Measurements from ENCODE around the gene CAST. TPM values are rescaled to one million over a fixed set of nuclear protein-coding genes. Genes with fewer than 3 reads are reported as not detected.
A peak's percentile ranks its signal among the peaks of the same experiment; 100 is the strongest.

The CAST gene
- total RNA-seq, 1 experiment from 2014 or later, result 418 TPM

DNA sequence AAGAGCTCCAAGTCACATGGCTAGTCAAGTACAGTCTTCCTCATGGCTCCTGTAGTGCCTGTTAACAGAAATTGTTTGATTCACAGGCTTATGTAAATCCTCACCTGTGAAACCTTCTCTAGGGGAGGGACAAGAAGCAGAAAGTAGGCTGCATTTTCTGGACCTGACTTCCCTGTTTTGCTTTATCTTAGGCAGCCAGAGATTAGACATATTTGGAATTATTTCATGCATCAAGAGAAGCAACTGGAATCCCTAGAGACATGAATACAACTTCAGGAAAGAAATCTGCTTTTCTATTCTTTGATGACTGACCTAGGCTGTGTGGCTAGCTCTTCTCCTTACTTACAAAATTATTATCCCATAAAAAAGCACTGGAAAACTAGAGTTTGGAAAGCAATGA lies 52.3 kb downstream of the CAST start:
- no TSS peak for BruUV-seq (replicated peaks)
- Histone ChIP-seq H3K27me3 (replicated peaks; ENCODE audit: control insufficient read depth, insufficient read depth, low read length) (no peaks in the 10 kb centered on the region), H3K9me3 (no peaks in the 10 kb centered on the region), H3K4me1 (peaks cover 37% of the 10 kb centered on the region), H3K4me3 (ENCODE audit: low read depth, low read length) (no peak overlapping the region), H3K36me3 (ENCODE audit: control insufficient read depth, insufficient read depth, low read length) (peaks cover 3% of the 10 kb centered on the region; the same call in 1 of the 2 replicates)
- Mint-ChIP-seq H3K36me3 (ENCODE audit: insufficient read depth, unreplicated experiment) (peaks cover 52% of the 10 kb centered on the region), H3K27ac (ENCODE audit: unreplicated experiment) (peak overlapping the region; percentile 92), H3K4me3 (ENCODE audit: unreplicated experiment) (peak overlapping the region; percentile 34), H3K9me3 (ENCODE audit: unreplicated experiment) (no peaks in the 10 kb centered on the region), H3K27me3 (ENCODE audit: insufficient read depth, unreplicated experiment) (no peaks in the 10 kb centered on the region), H3K4me1 (ENCODE audit: low read depth, unreplicated experiment) (peaks cover 53% of the 10 kb centered on the region)
- CTCF ChIA-PET, result interaction anchor here (0.5 to 1.5 kb wide), 8 partner anchors 10 to 1091 kb away, joined by 3 to 12 read pairs (median 4); no protein-coding TSS in a partner anchor
- POLR2A ChIA-PET, result interaction anchor here (0.8 to 1.0 kb wide), 2 partner anchors 52 to 73 kb away, joined by 4 to 6 read pairs; no protein-coding TSS in a partner anchor
- TF ChIP-seq, protein P1, sequence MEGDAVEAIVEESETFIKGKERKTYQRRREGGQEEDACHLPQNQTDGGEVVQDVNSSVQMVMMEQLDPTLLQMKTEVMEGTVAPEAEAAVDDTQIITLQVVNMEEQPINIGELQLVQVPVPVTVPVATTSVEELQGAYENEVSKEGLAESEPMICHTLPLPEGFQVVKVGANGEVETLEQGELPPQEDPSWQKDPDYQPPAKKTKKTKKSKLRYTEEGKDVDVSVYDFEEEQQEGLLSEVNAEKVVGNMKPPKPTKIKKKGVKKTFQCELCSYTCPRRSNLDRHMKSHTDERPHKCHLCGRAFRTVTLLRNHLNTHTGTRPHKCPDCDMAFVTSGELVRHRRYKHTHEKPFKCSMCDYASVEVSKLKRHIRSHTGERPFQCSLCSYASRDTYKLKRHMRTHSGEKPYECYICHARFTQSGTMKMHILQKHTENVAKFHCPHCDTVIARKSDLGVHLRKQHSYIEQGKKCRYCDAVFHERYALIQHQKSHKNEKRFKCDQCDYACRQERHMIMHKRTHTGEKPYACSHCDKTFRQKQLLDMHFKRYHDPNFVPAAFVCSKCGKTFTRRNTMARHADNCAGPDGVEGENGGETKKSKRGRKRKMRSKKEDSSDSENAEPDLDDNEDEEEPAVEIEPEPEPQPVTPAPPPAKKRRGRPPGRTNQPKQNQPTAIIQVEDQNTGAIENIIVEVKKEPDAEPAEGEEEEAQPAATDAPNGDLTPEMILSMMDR (IDR thresholded peaks at IDR 0.05; ENCODE audit: insufficient read depth in 1 of 2, low read depth in 1 of 2, low read length in 1 of 2, severe bottlenecking in 1 of 2, unreplicated experiment in 1 of 2), result no peak
- intact Hi-C loops (cut with micrococcal nuclease; ENCODE audit: unreplicated experiment), result loop anchor here (2.0 kb wide), 1 partner anchor 20 kb away; no protein-coding TSS in a partner anchor
- peak in 1 of 2 experiments; percentile 35 for DNase-seq

DNA sequence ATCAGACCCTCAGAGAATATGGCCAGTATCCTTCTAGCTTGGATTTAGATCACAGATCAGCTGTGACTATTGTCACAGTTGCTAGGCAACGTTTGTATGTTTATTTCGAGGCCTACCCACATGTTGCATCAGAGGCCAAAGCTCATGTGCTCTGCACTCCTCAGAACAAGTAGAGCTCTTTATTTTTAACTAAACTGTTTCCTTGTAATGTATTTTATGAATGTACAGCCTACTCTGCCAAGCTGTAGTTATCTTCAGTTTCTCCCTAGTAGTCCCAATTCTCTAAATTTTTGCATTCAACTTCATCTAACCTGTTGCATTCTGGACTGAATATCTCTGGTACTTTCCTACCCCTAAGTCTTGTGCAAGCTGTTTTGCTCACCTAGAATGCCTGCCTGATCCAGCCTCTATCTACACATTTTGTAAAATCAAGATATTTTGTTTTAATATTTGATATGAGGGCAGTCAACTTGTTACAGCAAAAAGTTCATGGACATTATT lies 52.8 kb downstream of the CAST start:
- no TSS peak for BruUV-seq (replicated peaks)
- H3K36me3 ChIP-seq (ENCODE audit: control insufficient read depth, insufficient read depth, low read length), result peaks cover 3% of the 10 kb centered on the region; the same call in 1 of the 2 replicates
- no peak overlapping the region for H3K4me3 ChIP-seq (ENCODE audit: low read depth, low read length)
- H3K27me3 Mint-ChIP-seq (ENCODE audit: insufficient read depth, unreplicated experiment), result no peaks in the 10 kb centered on the region
- peak overlapping the region; percentile 34 for H3K4me3 Mint-ChIP-seq (ENCODE audit: unreplicated experiment)
- H3K4me1 Mint-ChIP-seq (ENCODE audit: low read depth, unreplicated experiment), result peaks cover 53% of the 10 kb centered on the region
- DNase-seq, result peak; percentile 72 to 83
- ChIA-PET POLR2A (interaction anchor here (0.8 to 1.0 kb wide), 2 partner anchors 52 to 73 kb away, joined by 4 to 6 read pairs; no protein-coding TSS in a partner anchor), CTCF (interaction anchor here (0.5 to 1.5 kb wide), 8 partner anchors 10 to 1090 kb away, joined by 3 to 12 read pairs (median 4); no protein-coding TSS in a partner anchor)
- intact Hi-C loops (cut with micrococcal nuclease; ENCODE audit: unreplicated experiment), result loop anchor here (1.0 to 2.0 kb wide), 2 partner anchors 20 to 73 kb away; no protein-coding TSS in a partner anchor
- H3K27me3 ChIP-seq (replicated peaks; ENCODE audit: control insufficient read depth, insufficient read depth, low read length), result no peaks in the 10 kb centered on the region
- H3K9me3 ChIP-seq, result no peaks in the 10 kb centered on the region
- peaks cover 52% of the 10 kb centered on the region for H3K36me3 Mint-ChIP-seq (ENCODE audit: insufficient read depth, unreplicated experiment)
- H3K9me3 Mint-ChIP-seq (ENCODE audit: unreplicated experiment), result no peaks in the 10 kb centered on the region
- TF ChIP-seq, protein P1 (IDR thresholded peaks at IDR 0.05; ENCODE audit: insufficient read depth in 1 of 2, low read depth in 1 of 2, low read length in 1 of 2, severe bottlenecking in 1 of 2, unreplicated experiment in 1 of 2), result no peak
- peaks cover 36% of the 10 kb centered on the region for H3K4me1 ChIP-seq
- peak overlapping the region; percentile 92 for H3K27ac Mint-ChIP-seq (ENCODE audit: unreplicated experiment)

DNA sequence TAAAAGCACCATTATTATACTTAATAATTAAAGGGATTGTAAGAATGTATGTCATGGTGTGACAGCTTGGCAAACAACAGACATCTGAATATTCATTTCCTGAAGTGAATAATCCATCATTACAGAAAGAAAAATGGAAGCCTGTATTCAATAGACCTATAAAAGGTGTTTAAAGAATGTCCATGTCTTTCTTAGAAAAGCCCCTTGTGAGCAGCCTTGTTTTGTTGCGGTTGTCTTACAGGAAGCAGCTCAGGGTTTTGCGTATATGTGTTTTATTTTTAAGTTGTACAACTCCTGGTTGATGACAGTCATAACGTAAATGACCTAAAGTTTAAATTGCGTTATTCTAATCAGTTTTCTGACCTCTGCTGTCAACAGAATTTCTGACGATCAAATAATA lies 53.8 kb downstream of the CAST start:
- ChIA-PET POLR2A (no interaction called here), CTCF (no interaction called here)
- peaks cover 35% of the 10 kb centered on the region for H3K4me1 ChIP-seq
- H3K36me3 ChIP-seq (ENCODE audit: control insufficient read depth, insufficient read depth, low read length), result peaks cover 3% of the 10 kb centered on the region; the same call in 1 of the 2 replicates
- Mint-ChIP-seq H3K4me3 (ENCODE audit: unreplicated experiment) (no peak overlapping the region), H3K27ac (ENCODE audit: unreplicated experiment) (peak overlapping the region; percentile 92), H3K9me3 (ENCODE audit: unreplicated experiment) (no peaks in the 10 kb centered on the region), H3K4me1 (ENCODE audit: low read depth, unreplicated experiment) (peaks cover 51% of the 10 kb centered on the region), H3K27me3 (ENCODE audit: insufficient read depth, unreplicated experiment) (no peaks in the 10 kb centered on the region), H3K36me3 (ENCODE audit: insufficient read depth, unreplicated experiment) (peaks cover 56% of the 10 kb centered on the region)
- H3K27me3 ChIP-seq (replicated peaks; ENCODE audit: control insufficient read depth, insufficient read depth, low read length), result no peaks in the 10 kb centered on the region
- no peaks in the 10 kb centered on the region for H3K9me3 ChIP-seq
- no peak for DNase-seq
- intact Hi-C loops (cut with micrococcal nuclease; ENCODE audit: unreplicated experiment), result no loop called here
- H3K4me3 ChIP-seq (ENCODE audit: low read depth, low read length), result no peak overlapping the region
- TF ChIP-seq, protein P1 (IDR thresholded peaks at IDR 0.05; ENCODE audit: insufficient read depth in 1 of 2, low read depth in 1 of 2, low read length in 1 of 2, severe bottlenecking in 1 of 2, unreplicated experiment in 1 of 2), result no peak
- no TSS peak for BruUV-seq (replicated peaks)

All from Caco-2 (cell line).